IPS-NIHi7 (cell line): ENCODE data around the gene MYL5.
"Not testable (repeated sequence)": the region's sequence is repeated elsewhere in the genome, so short reads cannot be mapped to it uniquely, and the experiment has no call there.

Experiments used
- DNase-seq: peaks from one replicate; pipeline ENCODE4 v3.0.0; 2012; ENCODE audit warnings: mixed read lengths; ENCODE audit errors: extremely low spot score

MYL5 gene

GRCh38 chr4:705278-706082, 31.1 kb downstream of the MYL5 start, which contains the start of gene PCGF3:
Gene PCGF3 (plus strand): TSS chr4:705832. CDS start chr4:733681, 27,849 bp downstream.
- peak; percentile 100 for DNase-seq

- DNase-seq: not testable (repeated sequence)
These were observed 31.8 kb downstream of the MYL5 start for GRCh38 chr4:706083-706633.

GRCh38 chr4:706834-707598, 32.7 kb downstream of the MYL5 start:
- no peak for DNase-seq

GRCh38 chr4:707929-708630, 33.7 kb downstream of the MYL5 start:
- DNase-seq: no peak

- no peak for DNase-seq
These were observed 34.2 kb downstream of the MYL5 start for GRCh38 chr4:708631-708933.

- DNase-seq: no peak
These were observed 35.0 kb downstream of the MYL5 start for GRCh38 chr4:709348-709747.

- DNase-seq: no peak
These were observed 35.8 kb downstream of the MYL5 start for GRCh38 chr4:710116-710515.

- no peak for DNase-seq
These were observed 36.6 kb downstream of the MYL5 start for GRCh38 chr4:710916-711315.

- DNase-seq: no peak
These were observed 37.8 kb downstream of the MYL5 start for GRCh38 chr4:712093-712492.

GRCh38 chr4:712916-713632, 38.7 kb downstream of the MYL5 start:
- DNase-seq: no peak

GRCh38 chr4:714087-714486, 39.7 kb downstream of the MYL5 start:
- no peak for DNase-seq

- no peak for DNase-seq
These were observed 43.4 kb downstream of the MYL5 start for GRCh38 chr4:717601-718320.

GRCh38 chr4:718460-718859, 44.1 kb downstream of the MYL5 start:
- no peak for DNase-seq

- no peak for DNase-seq
These were observed 45.9 kb downstream of the MYL5 start for GRCh38 chr4:720111-720860.

- DNase-seq: no peak
These were observed 47.2 kb downstream of the MYL5 start for GRCh38 chr4:721261-722168.

- DNase-seq: no peak
These were observed 47.9 kb downstream of the MYL5 start for GRCh38 chr4:722169-722725.

GRCh38 chr4:722851-723360, 48.6 kb downstream of the MYL5 start:
- DNase-seq: no peak

GRCh38 chr4:723751-724530, 49.6 kb downstream of the MYL5 start:
- DNase-seq: no peak
